Measurements from ENCODE around the gene ARMC10.
"Not testable (repeated sequence)": the region's sequence is repeated elsewhere in the genome, so short reads cannot be mapped to it uniquely, and the experiment has no call there.

The ARMC10 gene

GRCh38 chr7:103100348-103100747 lies 25.4 kb downstream of the ARMC10 start:
- Histone ChIP-seq H3K9ac (ENCODE audit: low read depth in 1 of 2, low read length in 2 of 2) (no peak overlapping the region), H3K27me3 (ENCODE audit: control insufficient read depth in 1 of 2, insufficient read depth in 2 of 2, low read length in 2 of 2) (no peaks in the 10 kb centered on the region), H3K27ac (ENCODE audit: low read depth, low read length) (no peak overlapping the region), H3K36me3 (ENCODE audit: control insufficient read depth in 1 of 2, insufficient read depth in 2 of 2, low read length in 2 of 2) (peaks cover 24 to 32% of the 10 kb centered on the region in 2 donors), H3K4me1 (ENCODE audit: control insufficient read depth in 1 of 2, insufficient read depth in 2 of 2, low read length in 2 of 2) (no peaks in the 10 kb centered on the region), H3K9me3 (ENCODE audit: control insufficient read depth in 1 of 2, low read length in 2 of 2) (no peaks in the 10 kb centered on the region), H3K4me3 (ENCODE audit: low read depth in 1 of 2, low read length in 2 of 2) (no peak overlapping the region)

GRCh38 chr7:103101543-103101942 lies 26.6 kb downstream of the ARMC10 start:
- Histone ChIP-seq H3K27me3 (ENCODE audit: control insufficient read depth in 1 of 2, insufficient read depth in 2 of 2, low read length in 2 of 2) (no peaks in the 10 kb centered on the region), H3K36me3 (ENCODE audit: control insufficient read depth in 1 of 2, insufficient read depth in 2 of 2, low read length in 2 of 2) (peaks cover 24 to 33% of the 10 kb centered on the region in 2 donors), H3K4me1 (ENCODE audit: control insufficient read depth in 1 of 2, insufficient read depth in 2 of 2, low read length in 2 of 2) (no peaks in the 10 kb centered on the region), H3K9me3 (ENCODE audit: control insufficient read depth in 1 of 2, low read length in 2 of 2) (no peaks in the 10 kb centered on the region), H3K4me3 (ENCODE audit: low read depth in 1 of 2, low read length in 2 of 2) (no peak overlapping the region), H3K27ac (ENCODE audit: low read depth, low read length) (no peak overlapping the region), H3K9ac (ENCODE audit: low read depth in 1 of 2, low read length in 2 of 2) (no peak overlapping the region)

DNA sequence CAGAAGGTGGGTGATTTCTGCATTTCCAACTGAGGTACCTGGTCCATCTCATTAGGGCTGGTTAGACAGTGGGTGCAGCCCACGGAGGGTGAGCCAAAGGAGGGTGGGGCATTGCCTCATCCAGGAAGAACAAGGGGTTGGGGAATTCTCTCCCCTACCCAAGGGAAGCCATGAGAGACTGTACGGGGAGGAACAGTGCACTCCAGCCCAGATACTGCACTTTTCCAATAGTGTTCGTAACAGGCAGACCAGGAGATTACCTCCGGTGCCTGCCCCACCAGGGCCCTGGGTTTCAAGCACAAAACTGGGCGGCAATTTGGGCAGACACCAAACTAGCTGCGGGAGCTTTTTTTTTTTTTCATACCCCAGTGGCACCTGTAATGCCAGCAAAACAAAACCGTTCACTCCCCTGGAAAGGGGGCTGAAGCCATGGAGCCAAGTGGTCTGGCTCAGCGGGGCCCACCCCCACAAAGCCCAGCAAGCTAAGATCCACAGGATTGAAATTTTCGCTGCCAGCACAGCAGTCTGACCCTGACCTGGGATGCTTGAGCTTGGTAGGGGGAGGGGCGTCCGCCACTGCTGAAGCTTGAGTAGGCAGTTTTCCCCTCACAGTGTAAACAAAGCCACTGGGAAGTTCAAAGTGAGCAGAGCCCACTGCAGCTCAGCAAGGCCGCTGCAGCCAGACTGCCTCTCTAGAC lies 31.2 kb downstream of the ARMC10 start:
- Histone ChIP-seq H3K4me3 (ENCODE audit: low read depth in 1 of 2, low read length in 2 of 2) (no peak overlapping the region), H3K27me3 (ENCODE audit: control insufficient read depth in 1 of 2, insufficient read depth in 2 of 2, low read length in 2 of 2) (no peaks in the 10 kb centered on the region), H3K4me1 (ENCODE audit: control insufficient read depth in 1 of 2, insufficient read depth in 2 of 2, low read length in 2 of 2) (no peaks in the 10 kb centered on the region), H3K36me3 (ENCODE audit: control insufficient read depth in 1 of 2, insufficient read depth in 2 of 2, low read length in 2 of 2) (peaks cover 10 to 16% of the 10 kb centered on the region in 2 donors), H3K9ac (ENCODE audit: low read depth in 1 of 2, low read length in 2 of 2) (no peak overlapping the region), H3K9me3 (ENCODE audit: control insufficient read depth in 1 of 2, low read length in 2 of 2) (no peaks in the 10 kb centered on the region), H3K27ac (ENCODE audit: low read depth, low read length) (no peak overlapping the region)

GRCh38 chr7:103106703-103107070 lies 31.7 kb downstream of the ARMC10 start:
- not testable (repeated sequence) for H3K27ac ChIP-seq (ENCODE audit: low read depth, low read length); H3K27me3 ChIP-seq (ENCODE audit: control insufficient read depth in 1 of 2, insufficient read depth in 2 of 2, low read length in 2 of 2); H3K4me1 ChIP-seq (ENCODE audit: control insufficient read depth in 1 of 2, insufficient read depth in 2 of 2, low read length in 2 of 2); H3K9ac ChIP-seq (ENCODE audit: low read depth in 1 of 2, low read length in 2 of 2); H3K9me3 ChIP-seq (ENCODE audit: control insufficient read depth in 1 of 2, low read length in 2 of 2); H3K4me3 ChIP-seq (ENCODE audit: low read depth in 1 of 2, low read length in 2 of 2)
- peaks cover 10 to 15% of the 10 kb centered on the region in 2 donors for H3K36me3 ChIP-seq (ENCODE audit: control insufficient read depth in 1 of 2, insufficient read depth in 2 of 2, low read length in 2 of 2)

DNA sequence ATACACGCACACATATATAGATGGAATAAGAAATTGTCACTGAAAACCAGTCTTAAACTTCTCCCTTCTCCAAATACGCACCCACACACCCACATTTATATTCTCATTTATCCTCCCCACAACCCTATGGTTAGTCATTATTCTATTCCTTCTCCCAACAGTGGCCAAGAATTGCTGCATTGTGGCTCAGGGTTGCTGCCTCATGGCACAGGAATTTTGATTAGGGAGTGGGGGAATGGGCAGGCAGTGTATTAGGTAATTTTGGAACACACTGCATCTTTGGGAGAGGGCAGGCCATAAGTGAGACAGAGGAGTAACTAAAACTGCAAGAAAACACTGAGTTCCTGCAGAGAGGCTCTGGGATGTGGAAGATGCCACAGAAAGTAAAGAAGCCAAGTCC lies 38.2 kb downstream of the ARMC10 start:
- H3K27ac ChIP-seq (ENCODE audit: low read depth, low read length): no peak overlapping the region
- H3K9me3 ChIP-seq (ENCODE audit: control insufficient read depth in 1 of 2, low read length in 2 of 2): no peaks in the 10 kb centered on the region
- no peaks in the 10 kb centered on the region for H3K27me3 ChIP-seq (ENCODE audit: control insufficient read depth in 1 of 2, insufficient read depth in 2 of 2, low read length in 2 of 2)
- H3K9ac ChIP-seq (ENCODE audit: low read depth in 1 of 2, low read length in 2 of 2): no peak overlapping the region
- no peak overlapping the region for H3K4me3 ChIP-seq (ENCODE audit: low read depth in 1 of 2, low read length in 2 of 2)
- H3K36me3 ChIP-seq (ENCODE audit: control insufficient read depth in 1 of 2, insufficient read depth in 2 of 2, low read length in 2 of 2): peaks cover 10 to 15% of the 10 kb centered on the region in 2 donors
- no peaks in the 10 kb centered on the region for H3K4me1 ChIP-seq (ENCODE audit: control insufficient read depth in 1 of 2, insufficient read depth in 2 of 2, low read length in 2 of 2)

DNA sequence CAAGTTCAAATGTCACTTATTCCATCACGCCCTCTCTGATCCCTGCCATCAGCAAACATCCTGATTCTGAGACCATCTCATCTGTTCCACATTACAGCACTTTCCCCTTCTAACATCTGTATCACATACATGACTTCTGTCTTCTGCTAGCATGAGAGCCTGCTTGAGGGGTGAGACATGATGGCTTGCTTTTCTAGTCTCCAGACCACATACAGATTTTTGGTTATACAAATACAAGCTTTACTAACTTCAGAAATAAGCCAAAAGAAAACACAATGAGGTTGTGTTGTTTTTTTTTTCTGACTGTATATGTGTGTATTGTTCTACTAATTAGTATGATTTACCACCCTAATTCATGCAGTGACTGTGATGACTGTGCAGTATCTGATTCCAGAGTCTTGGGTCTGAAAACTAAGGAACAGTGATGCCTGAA lies 39.7 kb downstream of the ARMC10 start:
- Histone ChIP-seq H3K4me3 (ENCODE audit: low read depth in 1 of 2, low read length in 2 of 2) (no peak overlapping the region), H3K9me3 (ENCODE audit: control insufficient read depth in 1 of 2, low read length in 2 of 2) (no peaks in the 10 kb centered on the region), H3K4me1 (ENCODE audit: control insufficient read depth in 1 of 2, insufficient read depth in 2 of 2, low read length in 2 of 2) (no peaks in the 10 kb centered on the region), H3K27me3 (ENCODE audit: control insufficient read depth in 1 of 2, insufficient read depth in 2 of 2, low read length in 2 of 2) (no peaks in the 10 kb centered on the region), H3K36me3 (ENCODE audit: control insufficient read depth in 1 of 2, insufficient read depth in 2 of 2, low read length in 2 of 2) (peaks cover 16 to 17% of the 10 kb centered on the region in 2 donors), H3K27ac (ENCODE audit: low read depth, low read length) (no peak overlapping the region), H3K9ac (ENCODE audit: low read depth in 1 of 2, low read length in 2 of 2) (no peak overlapping the region)

GRCh38 chr7:103115771-103116170 lies 40.8 kb downstream of the ARMC10 start:
- no peak overlapping the region for H3K27ac ChIP-seq (ENCODE audit: low read depth, low read length)
- H3K36me3 ChIP-seq (ENCODE audit: control insufficient read depth in 1 of 2, insufficient read depth in 2 of 2, low read length in 2 of 2): peaks cover 21 to 24% of the 10 kb centered on the region in 2 donors
- H3K9me3 ChIP-seq (ENCODE audit: control insufficient read depth in 1 of 2, low read length in 2 of 2): no peaks in the 10 kb centered on the region
- no peak overlapping the region for H3K4me3 ChIP-seq (ENCODE audit: low read depth in 1 of 2, low read length in 2 of 2)
- no peaks in the 10 kb centered on the region for H3K27me3 ChIP-seq (ENCODE audit: control insufficient read depth in 1 of 2, insufficient read depth in 2 of 2, low read length in 2 of 2)
- no peak overlapping the region for H3K9ac ChIP-seq (ENCODE audit: low read depth in 1 of 2, low read length in 2 of 2)
- no peaks in the 10 kb centered on the region for H3K4me1 ChIP-seq (ENCODE audit: control insufficient read depth in 1 of 2, insufficient read depth in 2 of 2, low read length in 2 of 2)

DNA sequence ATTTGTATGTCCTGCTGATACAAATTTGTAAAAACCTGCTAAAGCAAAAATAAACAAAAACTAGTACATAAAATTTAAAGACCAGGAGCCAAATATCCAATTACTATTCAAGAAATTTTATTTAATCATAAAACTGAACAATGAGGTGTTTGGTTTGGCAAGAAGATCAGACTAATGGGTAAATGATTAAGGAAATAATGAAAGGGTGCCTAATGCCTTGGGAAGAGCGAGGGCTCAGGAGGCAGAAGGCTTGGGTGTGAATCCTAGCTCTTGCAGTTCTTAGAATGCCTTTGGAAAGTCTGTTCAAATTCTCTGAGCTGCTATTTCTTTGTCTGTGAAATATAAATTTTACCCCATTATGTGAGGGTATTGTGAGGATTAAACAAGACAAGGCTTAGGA lies 41.6 kb downstream of the ARMC10 start:
- H3K4me1 ChIP-seq (ENCODE audit: control insufficient read depth in 1 of 2, insufficient read depth in 2 of 2, low read length in 2 of 2): no peaks in the 10 kb centered on the region
- H3K4me3 ChIP-seq (ENCODE audit: low read depth in 1 of 2, low read length in 2 of 2): no peak overlapping the region
- H3K27ac ChIP-seq (ENCODE audit: low read depth, low read length): no peak overlapping the region
- no peak overlapping the region for H3K9ac ChIP-seq (ENCODE audit: low read depth in 1 of 2, low read length in 2 of 2)
- H3K36me3 ChIP-seq (ENCODE audit: control insufficient read depth in 1 of 2, insufficient read depth in 2 of 2, low read length in 2 of 2): peaks cover 21 to 27% of the 10 kb centered on the region in 2 donors
- H3K9me3 ChIP-seq (ENCODE audit: control insufficient read depth in 1 of 2, low read length in 2 of 2): no peaks in the 10 kb centered on the region
- H3K27me3 ChIP-seq (ENCODE audit: control insufficient read depth in 1 of 2, insufficient read depth in 2 of 2, low read length in 2 of 2): no peaks in the 10 kb centered on the region

- H3K36me3 ChIP-seq (ENCODE audit: control insufficient read depth in 1 of 2, insufficient read depth in 2 of 2, low read length in 2 of 2): peaks cover 21 to 30% of the 10 kb centered on the region in 2 donors
- no peak overlapping the region for H3K4me3 ChIP-seq (ENCODE audit: low read depth in 1 of 2, low read length in 2 of 2)
- no peaks in the 10 kb centered on the region for H3K4me1 ChIP-seq (ENCODE audit: control insufficient read depth in 1 of 2, insufficient read depth in 2 of 2, low read length in 2 of 2)
- no peak overlapping the region for H3K9ac ChIP-seq (ENCODE audit: low read depth in 1 of 2, low read length in 2 of 2)
- H3K27ac ChIP-seq (ENCODE audit: low read depth, low read length): no peak overlapping the region
- no peaks in the 10 kb centered on the region for H3K9me3 ChIP-seq (ENCODE audit: control insufficient read depth in 1 of 2, low read length in 2 of 2)
- H3K27me3 ChIP-seq (ENCODE audit: control insufficient read depth in 1 of 2, insufficient read depth in 2 of 2, low read length in 2 of 2): no peaks in the 10 kb centered on the region
These were observed 42.1 kb downstream of the ARMC10 start for GRCh38 chr7:103116991-103117390.

- Histone ChIP-seq H3K4me3 (ENCODE audit: low read depth in 1 of 2, low read length in 2 of 2) (no peak overlapping the region), H3K4me1 (ENCODE audit: control insufficient read depth in 1 of 2, insufficient read depth in 2 of 2, low read length in 2 of 2) (no peaks in the 10 kb centered on the region), H3K27me3 (ENCODE audit: control insufficient read depth in 1 of 2, insufficient read depth in 2 of 2, low read length in 2 of 2) (no peaks in the 10 kb centered on the region), H3K27ac (ENCODE audit: low read depth, low read length) (no peak overlapping the region), H3K9ac (ENCODE audit: low read depth in 1 of 2, low read length in 2 of 2) (no peak overlapping the region), H3K36me3 (ENCODE audit: control insufficient read depth in 1 of 2, insufficient read depth in 2 of 2, low read length in 2 of 2) (peaks cover 21 to 33% of the 10 kb centered on the region in 2 donors), H3K9me3 (ENCODE audit: control insufficient read depth in 1 of 2, low read length in 2 of 2) (no peaks in the 10 kb centered on the region)
These were observed 42.5 kb downstream of the ARMC10 start for GRCh38 chr7:103117465-103117864.

Data from duodenal mucosa (tissue), 2 donors.